ENCODE measurements around the gene TRIP12.
"Not testable (repeated sequence)": the region's sequence is repeated elsewhere in the genome, so short reads cannot be mapped to it uniquely, and the experiment has no call there.

TRIP12 gene

DNA sequence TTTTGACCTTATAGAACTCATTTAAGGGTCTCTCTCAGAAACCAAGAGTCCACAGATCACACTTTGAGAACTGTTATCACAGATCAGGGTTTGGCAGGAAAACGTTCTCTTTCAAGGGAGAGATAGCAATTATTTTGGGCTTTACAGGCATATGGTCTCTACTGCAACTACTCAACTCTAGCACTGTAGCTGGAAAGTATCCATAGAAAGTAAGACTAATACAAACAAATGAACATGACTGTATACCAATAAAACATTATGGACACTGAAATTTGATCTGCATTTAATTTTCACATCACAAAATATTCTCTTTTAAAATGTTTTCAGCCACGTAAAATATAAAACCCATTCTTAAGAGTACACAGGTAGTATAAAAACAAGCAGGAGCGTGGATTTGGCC, 100.5 kb downstream of the TRIP12 start:
- DNase-seq, result no peak

DNA sequence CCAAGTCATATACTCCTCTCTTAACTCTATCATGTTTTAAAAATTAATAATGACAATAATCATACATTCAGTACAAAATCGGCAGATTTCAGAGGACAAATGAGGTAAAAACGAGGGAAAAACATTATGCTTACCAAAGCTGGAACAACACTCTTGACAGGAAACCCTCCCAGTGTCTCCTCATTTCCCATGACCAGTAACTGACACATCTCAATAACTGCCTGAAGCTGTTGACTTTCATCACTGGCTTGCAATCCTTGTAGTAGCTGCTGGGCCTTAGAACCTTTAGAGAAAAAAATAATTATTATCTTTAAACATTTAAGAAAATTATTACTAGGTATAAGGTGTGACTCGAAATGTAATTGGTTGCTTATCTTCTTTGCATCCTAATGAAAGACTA, 103.6 kb downstream of the TRIP12 start:
- no peak for DNase-seq

DNA sequence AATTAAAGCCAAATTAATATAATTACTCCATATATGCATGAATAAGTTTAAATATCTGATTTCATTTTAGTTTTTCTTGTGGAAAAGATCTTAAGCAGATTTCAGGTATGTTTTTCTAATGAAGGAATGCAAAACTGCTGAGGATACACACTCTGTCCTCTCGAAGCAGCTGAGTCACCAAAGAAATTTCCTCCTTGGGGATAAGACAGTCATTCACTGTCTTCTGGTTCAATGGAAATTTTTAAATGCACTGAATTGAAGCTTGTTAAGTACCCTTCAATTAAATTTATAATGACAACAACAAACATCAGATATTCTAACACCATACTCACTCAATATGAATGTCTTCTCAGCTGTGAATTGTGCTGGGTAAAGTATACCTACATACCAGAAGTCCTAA, 106.0 kb downstream of the TRIP12 start:
- DNase-seq, result no peak

DNA sequence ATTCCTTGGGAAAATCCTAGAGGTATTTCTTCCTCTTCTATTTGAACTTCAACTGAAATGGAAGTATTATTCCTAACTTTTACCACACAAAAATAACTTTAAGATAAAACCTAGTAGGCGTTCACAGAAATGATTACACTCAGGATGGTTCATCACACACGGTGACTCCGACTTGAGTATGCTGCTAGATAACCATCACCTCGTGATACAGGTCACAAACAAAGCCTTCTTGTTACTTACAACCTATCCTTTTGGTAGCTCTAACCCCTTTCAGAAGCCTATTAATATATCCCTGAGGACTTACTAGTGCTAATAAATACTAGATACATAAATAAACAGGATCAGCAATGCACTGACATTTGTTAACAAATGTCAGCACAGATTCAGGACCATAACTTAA, 106.5 kb downstream of the TRIP12 start:
- no peak for DNase-seq

DNA sequence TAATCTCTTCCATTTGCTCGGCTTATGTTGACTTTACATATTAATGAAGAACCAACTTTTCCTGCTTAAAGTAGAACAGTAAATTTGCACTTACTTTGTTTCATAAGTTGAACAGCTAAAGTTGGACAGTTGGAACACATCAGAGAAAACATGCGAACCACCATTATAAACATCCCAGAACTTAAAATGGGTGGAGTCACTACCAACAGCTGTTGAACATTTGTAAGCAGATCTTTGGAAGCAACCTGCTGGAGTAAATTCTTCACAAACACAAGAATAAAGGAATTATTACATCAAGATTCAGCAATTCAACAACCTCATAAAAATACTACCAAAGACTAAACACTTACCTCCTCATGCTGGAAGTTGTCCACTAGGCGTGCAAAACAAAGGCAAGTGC, 111.0 kb downstream of the TRIP12 start:
- no peak for DNase-seq

DNA sequence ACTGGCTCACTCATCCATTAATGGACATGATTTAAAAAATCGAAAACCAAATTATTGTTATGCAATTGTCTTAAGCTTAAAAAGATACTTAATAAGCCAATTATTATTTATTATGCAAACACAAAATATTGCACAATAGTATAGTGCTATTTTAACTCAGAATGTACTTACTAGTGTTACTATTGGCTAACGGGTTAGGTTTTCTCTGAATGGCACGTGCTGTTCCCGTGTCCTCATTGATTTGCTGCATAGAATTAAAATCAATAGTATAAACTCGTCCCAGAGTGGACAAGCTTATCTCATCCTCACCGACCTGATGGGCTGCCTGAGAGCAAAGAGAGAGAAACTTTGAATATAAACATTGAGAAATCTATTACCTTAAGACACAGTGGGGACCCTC, 116.2 kb downstream of the TRIP12 start:
- no peak for DNase-seq

DNA sequence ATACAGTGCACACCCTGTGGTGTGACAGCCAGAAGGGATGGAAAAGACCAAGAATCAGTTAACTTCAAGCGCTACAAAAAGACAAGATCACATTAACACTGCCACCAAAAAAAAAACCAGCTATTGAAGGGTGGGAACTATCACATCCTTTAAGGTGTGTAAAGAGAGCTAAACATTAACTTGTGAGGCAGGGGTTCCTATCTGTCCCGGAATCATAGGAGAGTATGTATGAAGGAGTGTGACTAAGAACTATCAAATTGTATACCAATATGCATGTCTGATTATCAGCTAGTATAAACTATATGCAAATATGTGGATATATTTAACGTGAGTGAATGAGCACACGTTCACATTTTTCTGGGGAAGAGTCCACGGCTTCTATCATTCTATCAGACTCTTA, 119.0 kb downstream of the TRIP12 start:
- DNase-seq, result no peak

DNA sequence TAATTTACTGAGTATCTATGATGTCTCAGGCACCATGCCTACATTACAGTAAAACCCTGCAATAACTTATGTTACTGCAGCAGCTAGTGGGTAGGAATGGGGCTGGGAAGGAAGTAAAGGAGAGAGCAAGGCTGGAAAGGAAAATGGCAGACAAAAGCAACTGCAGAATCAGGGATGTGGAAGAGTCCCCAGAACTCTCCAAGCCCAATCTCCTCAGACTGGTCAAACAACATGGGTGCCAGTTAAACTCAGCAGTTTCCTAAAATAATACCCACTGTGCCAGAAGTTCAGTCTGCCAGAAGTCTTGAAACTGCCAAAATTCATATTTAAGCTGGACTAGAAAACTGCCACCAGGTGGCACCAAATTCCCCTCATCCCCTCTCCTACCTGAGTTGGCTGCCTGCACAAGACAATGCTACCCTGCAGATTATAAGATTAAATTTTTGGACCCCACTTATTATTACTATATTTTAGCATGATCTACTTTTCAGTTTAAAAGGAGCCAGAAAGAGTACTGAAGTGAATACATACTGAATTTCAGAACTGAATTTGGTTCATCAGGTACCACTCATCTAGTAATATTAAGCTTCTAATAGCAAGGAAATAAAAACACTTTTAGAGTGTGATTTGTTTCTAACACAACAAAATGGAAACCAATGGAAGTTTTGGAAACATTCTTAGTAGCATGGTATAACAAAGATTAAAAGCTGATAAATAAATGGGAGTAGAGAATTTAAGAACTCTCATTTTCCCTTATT, 120.6 kb downstream of the TRIP12 start:
- peak; percentile 6 to 56 for DNase-seq

DNA sequence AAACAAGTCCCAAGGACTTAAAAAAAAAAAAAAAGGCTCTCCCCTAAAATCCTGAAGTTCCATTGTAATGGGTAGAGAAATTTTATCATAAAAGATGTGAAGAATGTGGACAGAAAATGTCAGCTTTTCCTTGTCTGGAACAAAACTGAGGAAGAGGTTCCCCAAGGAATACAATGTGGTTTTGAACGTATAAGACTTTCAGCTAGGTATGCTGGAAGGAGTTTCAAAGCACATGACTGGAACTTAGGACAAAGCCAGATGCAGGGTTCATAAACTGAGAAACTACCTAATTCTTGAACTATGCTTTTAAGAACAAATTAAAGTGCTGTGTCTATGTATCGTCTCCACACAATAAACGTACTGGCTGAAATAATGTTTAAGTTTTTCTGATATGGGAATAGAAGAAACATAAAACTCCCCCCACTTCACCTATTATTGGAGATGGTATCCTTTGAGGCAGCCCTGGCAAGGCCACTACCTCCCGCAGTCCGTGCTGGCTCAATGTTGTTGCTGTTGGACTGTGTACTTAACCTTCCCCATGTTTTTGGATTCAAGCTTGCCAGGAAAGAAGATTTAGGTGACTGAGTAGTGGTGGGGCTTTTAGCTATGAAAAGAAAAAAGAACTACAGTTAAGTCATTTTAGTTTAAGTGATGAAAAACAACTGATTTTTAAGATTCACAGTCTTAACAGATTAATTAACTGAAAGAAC, 123.2 kb downstream of the TRIP12 start:
- DNase-seq, result no peak

DNA sequence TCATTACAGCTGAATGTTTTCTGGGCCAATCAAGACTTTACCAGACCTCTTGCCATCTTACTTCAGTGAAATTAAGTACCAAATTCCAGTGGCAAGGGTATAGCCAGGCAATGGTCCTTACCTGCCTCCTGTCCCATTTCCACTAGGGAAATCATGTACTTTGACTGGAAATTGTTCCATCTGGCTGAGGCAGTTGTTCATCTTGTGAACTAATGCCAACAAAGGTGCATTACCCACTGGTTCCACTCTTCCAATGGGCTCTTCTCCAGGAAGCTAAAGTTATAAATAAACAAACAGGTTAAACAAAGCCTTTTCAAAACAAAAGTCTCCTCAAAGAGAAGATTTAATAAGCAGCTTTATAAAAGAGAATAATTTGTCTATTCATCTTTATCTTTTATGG, 126.8 kb downstream of the TRIP12 start:
- no peak for DNase-seq

DNA sequence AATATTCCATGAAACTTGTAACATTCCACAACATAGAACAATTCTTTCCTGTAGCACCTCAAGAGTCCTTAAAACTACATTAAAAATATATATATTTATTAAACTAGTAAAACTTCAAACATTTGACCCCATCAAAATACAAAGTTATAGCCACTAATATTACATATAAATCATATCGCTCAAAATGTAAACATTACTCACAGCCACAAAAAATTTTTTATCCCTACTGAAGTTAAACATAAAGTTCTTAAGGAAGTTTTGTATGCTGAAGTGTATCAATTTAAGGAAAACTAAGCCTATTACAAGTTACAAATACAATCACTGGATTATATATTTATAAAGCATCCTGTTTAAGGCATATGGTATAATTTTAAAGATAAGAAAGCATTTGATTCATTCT, 127.2 kb downstream of the TRIP12 start:
- no peak for DNase-seq

DNA sequence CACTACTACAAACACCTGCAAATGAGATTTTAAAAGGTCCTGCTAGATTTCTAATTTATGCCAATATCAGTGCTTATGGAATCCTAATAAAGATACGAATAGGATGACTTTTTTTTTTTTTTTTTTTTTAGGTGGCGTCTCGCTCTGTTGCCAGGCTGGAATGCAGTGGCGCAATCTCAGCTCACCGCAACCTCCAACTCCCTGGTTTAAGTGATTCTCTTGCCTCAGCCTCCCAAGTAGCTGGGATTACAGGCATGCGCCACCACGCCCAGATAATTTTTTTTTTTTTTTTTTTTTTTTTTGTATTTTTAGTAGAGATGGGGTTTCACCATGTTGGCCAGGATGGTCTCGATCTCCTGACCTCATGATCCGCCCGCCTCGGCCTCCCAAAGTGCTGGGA, 135.5 kb downstream of the TRIP12 start:
- not testable (repeated sequence) for DNase-seq

DNA sequence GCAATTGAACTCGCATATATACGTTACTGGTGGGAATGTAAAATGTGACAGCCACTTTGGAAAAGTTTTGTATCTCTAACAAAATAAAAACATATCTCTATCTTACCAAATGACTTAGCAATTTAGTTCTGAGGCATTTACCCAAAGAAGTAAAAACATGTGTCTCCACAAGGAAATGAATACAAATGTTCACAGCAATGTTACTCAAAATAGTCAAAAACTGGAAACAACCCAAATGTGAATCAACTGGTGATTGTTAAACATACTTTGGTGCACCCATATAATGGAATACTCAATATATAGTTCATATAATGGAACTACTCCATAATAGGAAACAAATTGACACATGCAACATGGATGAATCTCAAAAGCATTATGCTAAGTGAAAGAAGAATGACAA, 137.0 kb downstream of the TRIP12 start:
- DNase-seq, result no peak

DNA sequence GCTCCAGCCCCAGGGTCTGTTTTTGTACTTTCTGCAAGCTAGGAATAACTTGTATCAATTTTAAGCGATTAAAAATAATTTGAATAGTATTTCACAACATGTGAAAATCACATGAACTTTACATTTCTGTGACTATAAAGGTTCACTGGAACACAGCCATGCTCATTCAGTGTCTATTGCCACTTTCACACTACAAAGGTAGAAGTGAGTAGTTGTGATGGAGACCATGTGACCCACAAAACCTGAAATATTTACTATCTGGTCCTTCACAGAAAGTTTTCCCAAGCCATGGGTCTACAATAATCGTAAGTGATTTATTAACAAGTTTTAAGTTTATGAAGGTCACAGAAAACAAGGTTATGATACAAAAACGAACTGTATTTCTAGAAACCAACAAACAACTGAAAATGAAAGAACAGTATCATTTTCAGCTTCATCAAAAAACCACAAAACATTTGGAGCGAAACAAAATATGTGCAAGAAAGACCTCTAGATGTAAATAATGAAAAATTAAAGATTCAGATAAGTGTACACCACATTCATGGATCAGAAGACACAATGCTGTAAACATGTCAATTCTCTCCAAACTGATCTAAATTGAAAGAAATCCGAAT, 138.6 kb downstream of the TRIP12 start:
- DNase-seq, result no peak

DNA sequence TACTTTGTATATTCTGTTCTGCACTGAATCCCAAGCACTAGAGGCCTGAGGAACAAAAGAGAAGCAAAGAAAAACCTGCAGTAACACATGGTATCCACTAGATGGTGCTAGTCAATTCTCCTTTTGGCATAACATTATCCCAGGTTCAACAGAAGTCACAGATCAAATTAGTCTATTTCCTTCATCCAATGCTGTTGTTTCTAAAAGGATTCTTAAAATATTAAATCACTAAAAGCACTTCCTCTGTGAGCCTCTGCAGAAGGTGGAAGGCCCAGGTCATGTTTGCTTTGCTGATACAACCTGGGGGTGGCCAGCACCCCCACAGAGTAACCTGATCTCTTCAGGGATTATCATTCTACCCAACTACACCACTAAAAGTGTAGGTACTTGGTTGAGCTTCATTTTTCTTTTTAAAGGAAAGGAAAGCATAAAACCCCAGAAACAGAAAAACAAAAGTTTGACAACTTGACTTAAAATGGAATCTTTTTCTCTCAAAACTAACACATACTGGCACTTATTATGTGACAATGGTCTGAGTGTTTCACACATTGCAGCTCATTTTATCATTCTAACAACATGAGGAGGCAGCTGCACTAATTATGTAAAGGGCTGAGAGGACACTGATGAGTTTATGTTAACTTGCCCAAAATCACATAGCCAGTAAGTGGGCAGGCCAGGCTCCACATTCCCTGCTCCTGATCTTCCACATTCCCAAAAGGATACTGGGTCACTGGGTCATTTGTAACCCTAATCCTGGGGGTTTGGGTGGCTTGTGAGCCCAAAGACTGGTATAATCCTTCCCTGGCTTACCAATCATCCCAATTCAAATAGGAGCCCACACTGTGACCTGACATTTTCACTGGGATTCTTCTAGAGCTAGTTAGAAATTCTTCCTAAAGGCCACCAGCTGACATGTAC, 140.7 kb downstream of the TRIP12 start:
- peak; percentile 7 to 67 for DNase-seq

DNA sequence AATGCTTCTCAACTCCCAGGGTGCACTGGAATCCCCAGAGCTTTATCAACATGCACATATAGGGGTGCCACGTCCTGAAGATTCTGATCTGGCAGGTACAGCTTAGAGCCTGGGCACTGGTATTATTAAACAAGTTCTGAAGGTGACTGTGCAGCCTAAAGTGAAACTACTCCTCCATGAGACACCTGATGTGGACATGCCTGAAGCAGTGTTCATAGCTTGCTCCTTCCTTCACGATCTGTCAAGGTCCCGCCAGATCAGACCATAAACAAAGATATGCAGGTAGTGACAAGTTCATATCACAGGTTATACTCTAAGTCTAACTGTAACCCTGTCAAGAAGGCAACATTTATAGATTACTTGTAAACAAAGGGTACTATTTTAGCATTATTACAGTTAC, 142.2 kb downstream of the TRIP12 start:
- DNase-seq, result no peak

DNA sequence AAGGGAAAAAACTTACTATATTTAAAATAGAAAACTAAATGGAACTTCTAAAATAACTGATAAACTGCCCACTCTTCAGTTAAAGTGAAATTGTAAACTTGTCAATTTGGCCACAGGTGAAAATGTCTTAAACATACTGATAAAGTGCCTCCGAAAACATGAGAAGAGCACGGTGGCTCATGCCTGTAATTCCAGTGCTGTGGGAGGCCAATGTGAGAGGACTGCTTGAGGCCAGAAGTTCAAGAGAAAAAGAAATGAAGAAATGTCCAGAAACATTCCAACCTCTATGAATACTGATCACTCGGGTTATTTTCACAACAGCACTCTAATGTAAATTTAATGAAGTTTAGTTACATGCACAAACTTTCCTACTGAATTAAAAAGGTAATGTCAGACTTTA, 144.1 kb downstream of the TRIP12 start:
- DNase-seq, result no peak

DNA sequence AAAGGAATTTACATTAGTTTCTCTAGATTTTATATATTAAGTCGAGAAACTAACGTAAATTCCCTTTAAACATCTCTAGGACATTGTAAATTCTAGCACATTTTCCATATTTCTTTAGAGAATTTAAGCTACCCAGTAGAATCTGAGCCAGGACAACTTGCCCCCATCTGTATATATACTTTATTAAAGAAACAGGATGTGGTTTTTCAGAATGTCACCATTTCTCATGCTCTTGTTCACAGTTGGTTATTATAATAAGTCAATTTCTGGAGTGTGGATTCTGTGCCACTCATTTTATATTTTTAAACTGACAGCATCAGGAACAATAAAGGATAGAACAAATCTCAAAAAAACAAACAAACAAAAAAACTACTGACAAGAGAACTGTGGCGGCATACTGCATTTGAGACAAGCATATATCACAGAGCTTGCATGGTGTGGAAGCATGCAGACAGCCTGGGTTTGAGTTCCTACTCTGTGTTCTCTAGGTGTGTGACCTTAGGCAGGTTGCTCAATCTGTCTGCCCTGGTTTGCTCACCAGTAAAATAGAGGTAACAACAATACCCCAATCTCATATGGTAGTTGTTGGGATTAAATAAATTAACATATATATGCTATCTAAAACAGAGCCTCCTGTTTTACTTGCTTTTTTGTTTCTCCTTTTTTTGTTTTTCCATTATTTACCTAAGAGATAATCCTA, 146.0 kb downstream of the TRIP12 start:
- DNase-seq, result no peak

DNA sequence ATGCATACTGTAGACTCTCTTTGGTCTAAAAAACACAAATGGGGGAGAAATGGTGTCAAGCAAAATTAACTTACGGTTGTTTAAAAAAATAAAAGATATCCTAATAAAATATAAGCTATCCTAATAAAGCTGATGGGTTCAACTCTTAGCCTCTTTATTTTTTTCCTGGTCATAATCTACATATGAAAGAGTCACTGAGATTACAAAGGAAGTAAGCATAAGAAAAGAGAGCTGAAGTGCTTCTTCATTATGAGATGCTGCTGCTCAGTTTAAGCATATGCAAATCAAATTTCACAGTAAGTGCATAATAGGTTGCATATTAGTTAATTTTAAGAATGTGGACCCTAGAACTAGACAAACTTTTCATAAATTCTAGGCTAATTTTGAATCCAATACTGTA, 147.6 kb downstream of the TRIP12 start:
- no peak for DNase-seq

DNA sequence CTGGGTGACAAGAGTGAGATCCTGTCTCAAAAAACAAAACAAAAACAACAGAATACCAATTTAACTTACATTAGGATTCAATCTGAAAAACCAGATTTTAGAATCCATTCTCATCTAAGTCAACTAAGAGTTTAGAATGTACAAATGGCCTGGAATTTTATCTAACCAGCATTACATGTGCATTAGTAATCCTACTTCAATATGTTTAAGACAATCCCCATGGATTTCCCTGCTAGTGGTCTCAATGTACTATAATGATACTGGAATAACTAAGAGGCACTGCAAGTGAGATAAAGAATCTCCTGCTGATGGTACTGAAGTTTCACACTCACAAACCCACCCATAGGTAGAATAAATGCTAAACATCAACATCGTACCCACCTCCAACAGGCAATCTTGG, 153.6 kb downstream of the TRIP12 start:
- no peak for DNase-seq

DNA sequence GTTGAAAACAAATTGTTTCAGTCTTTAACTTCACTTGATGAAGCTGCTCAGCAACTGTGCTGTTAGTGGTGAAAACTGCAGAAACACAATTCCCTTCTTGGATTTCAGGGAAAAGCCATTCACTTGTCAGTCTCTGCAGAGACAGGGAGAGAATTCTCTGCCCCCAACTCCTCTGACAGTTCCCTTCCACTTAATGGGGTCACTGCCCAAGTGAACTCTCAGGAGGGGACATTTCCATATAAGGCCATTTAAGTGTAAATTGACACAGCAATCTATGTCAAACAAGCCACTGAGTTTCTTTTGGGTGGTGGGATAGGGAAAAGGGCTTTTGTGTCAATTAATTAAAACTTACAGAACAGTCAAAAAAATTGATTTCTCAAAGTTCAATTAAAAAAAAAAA, 156.1 kb downstream of the TRIP12 start:
- DNase-seq, result no peak

DNA sequence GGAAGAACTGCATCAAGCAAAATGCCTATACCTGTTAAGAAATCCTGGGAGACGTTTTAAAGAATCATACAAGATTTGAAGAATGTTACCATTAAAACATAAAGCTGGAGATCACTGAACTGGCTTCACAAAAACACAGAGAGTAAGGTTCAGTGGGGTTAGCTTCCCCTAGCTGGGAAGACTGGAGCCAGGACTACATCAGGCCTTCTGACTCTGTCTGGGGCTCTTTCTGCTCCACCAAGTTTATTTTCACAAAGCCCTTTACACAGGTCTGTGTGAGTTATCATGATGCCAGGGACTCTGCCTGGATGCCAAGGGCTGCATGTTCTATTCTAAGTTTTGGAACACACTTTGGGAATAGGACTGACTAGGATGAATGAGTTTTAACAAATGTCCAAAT, 160.1 kb downstream of the TRIP12 start:
- no peak for DNase-seq

DNA sequence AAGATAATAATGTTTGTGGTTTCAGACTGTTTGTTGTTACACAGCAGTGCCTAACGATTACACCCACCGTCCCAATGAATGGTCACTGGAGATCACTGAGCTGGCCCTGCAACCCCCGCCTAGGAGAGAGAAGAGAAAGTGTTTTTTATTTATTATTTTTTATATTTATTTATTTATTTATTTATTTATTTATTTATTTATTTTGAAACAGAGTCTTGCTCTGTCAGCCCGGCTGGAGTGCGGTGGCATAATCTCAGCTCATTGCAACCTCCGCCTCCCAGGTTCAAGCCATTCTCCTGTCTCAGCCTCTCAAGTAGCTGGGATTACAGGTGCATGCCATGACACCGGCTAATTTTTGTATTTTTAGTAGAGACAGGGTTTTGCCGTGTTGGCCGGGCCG, 164.3 kb downstream of the TRIP12 start:
- DNase-seq, result not testable (repeated sequence)
